ENCODE results near the gene ZSWIM6. TPM values are rescaled to one million over a fixed set of nuclear protein-coding genes. Genes with fewer than 3 reads are reported as not detected.

Gene ZSWIM6
- total RNA-seq, 1 experiment from 2014 or later: 0.68 TPM

DNA sequence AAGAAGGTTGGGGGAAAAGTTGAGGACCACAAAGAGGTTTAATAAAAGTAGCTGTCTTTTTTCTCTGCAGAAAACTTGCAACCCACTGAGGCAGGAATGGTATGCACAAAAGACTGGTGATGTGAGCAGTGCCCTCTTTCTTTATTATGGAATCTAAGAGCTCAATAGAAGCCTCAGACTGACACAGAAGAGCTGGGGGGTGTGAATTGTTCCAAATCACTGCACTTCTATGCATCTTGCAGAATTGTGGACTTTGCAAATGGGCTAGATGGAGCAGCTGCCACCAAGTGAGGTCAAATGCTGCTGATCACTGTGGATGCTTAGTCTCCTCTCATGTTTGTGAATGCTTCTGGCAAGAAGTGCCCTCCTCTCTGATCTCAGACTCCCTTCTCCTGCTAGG, 227.1 kb downstream of the ZSWIM6 start:
- in situ Hi-C loops (cut with HindIII; ENCODE audit: low sequenced_read_pairs): no loop called here
- DNase-seq (ENCODE audit: low spot score): no peak

DNA sequence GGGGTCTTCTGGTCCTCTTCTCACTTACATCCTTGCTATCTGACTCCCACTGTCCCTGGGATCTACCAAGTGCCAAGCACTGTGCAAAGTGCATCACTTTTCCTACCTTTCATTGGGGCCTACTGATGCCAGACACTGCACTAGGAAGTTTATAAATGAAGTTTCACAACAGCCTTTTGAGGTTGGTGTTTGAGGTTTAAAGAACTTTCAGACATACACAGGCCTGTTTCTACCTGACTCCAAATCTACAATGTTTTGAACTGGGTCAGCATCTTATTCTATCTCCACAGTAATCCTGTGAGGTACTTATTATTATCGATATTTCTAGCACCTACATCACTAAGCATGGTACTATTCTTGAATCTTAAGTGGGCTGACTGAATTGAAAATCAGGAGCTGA, 227.7 kb downstream of the ZSWIM6 start:
- in situ Hi-C loops (cut with HindIII; ENCODE audit: low sequenced_read_pairs): no loop called here
- DNase-seq (ENCODE audit: low spot score): no peak

DNA sequence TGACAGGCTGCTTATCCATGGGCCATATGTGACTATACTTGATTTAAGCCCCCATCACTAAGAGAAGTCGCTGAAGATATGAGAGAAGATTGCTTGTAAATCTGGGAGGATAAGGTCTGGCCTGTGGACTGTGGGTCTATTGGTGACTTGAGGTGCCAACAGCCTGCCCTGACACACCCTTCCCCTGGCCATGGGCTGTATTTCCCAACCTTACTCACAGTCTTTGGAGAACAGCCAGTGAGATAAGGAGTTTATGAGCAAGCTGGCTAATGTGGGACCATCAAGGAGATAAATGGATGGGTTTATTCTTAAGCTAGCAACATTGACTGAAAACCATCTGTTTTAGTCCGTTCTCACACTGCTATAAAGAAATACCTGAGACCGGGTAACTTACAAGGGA, 231.3 kb downstream of the ZSWIM6 start:
- DNase-seq (ENCODE audit: low spot score): no peak
- in situ Hi-C loops (cut with HindIII; ENCODE audit: low sequenced_read_pairs): no loop called here

DNA sequence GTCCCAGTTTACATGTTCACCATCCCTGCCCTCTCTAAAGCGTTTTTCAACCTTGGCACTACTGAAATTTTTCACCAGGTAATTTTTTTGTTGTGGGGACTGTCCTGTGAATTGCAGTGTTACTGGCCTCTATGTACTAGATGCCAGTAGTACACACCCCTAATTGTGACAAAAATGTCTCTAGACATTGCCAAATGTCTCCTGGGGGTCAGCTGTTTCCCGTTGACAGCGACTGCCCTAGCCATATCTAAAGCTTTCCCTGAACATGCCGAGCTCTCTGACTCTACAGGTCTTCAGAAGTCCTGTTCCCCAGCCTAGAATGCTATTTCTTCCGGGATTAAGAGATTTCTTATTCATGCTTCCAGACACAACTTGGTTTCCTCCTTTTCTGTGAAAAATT, 235.3 kb downstream of the ZSWIM6 start:
- DNase-seq (ENCODE audit: low spot score): no peak
- in situ Hi-C loops (cut with HindIII; ENCODE audit: low sequenced_read_pairs): no loop called here

GRCh38 chr5:61569353-61569752, 237.3 kb downstream of the ZSWIM6 start:
- in situ Hi-C loops (cut with HindIII; ENCODE audit: low sequenced_read_pairs): no loop called here
- no peak for DNase-seq (ENCODE audit: low spot score)

GRCh38 chr5:61570767-61571166, 238.7 kb downstream of the ZSWIM6 start:
- in situ Hi-C loops (cut with HindIII; ENCODE audit: low sequenced_read_pairs): no loop called here
- DNase-seq (ENCODE audit: low spot score): no peak

DNA sequence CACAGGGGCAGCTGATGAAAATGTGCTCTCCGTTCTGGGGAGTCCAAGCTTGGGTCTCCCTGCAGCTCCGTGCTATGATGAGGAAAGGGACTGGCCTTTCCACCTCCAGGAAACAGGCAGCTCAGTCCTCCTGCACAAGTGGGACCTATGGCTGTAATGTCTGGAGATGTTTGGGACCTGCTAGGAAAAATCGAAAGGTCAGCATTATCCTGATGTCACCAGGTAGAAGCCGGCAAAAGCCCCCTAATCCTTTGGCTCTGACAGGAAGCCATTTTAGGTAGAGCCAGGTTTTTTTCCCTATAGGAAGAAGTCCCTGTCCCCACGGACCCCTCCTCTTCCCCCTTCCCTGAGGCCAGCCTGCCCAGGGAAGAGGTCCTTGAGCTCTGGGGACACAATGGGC, 240.9 kb downstream of the ZSWIM6 start:
- in situ Hi-C loops (cut with HindIII; ENCODE audit: low sequenced_read_pairs): no loop called here
- no peak for DNase-seq (ENCODE audit: low spot score)

DNA sequence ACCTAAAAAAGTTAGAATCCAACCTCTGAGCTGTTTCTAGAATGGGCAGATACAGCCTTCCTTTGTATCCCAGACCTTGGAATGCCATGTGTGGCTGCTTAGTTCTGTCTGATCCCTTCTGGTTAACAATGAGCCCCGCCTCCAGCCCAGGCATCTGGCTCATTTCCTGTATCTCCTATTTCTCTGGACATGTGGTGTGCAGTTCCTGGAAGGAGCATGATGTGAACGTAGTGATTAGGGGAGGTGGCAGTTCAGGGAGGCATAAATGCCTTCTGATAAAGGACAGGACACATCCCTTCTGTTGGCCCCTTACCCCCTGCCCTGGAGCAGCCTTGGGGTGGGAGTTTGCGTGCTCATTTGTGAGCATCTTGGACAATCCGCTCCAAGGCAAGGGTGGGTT, 243.0 kb downstream of the ZSWIM6 start:
- in situ Hi-C loops (cut with HindIII; ENCODE audit: low sequenced_read_pairs): no loop called here
- DNase-seq (ENCODE audit: low spot score): no peak

DNA sequence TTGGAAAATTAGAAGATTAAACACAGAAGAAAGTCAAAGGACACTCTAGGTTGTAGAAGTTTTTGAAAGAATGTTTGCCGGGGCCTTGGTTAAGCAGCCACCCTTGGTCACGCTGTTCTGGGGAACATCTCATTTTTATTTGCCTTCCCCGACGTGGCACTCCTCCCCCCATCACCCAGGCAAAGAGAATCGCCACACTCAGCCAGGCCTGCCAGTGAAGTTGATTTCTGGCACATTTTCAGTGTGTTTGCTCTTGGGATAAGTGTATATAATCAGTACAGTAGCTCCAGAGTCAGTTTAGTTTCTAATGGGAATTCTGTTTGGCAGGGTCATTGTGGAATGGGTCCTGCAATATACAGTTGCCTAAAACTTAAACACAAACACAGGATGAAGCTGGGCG, 243.5 kb downstream of the ZSWIM6 start:
- in situ Hi-C loops (cut with HindIII; ENCODE audit: low sequenced_read_pairs): no loop called here
- DNase-seq (ENCODE audit: low spot score): no peak

DNA sequence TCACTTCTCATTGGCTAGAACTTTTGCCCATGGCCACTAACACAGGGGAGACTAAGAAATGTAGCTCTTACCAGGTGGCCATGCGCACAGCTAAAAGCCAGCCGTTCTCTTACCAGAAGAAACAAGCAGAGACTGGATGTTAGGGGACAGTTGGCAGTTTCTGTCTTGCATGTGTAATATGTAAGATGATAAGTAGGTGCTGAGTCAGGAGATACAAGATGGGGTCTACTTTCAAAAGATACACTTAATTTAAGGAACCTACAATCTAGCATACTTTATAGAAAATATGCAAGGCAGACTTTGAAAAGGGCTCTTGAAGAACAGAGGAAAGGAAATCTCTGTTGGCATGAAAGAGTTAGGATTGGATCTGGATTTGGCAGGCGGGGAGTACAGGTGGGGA, 244.5 kb downstream of the ZSWIM6 start:
- in situ Hi-C loops (cut with HindIII; ENCODE audit: low sequenced_read_pairs): no loop called here
- DNase-seq (ENCODE audit: low spot score): no peak

DNA sequence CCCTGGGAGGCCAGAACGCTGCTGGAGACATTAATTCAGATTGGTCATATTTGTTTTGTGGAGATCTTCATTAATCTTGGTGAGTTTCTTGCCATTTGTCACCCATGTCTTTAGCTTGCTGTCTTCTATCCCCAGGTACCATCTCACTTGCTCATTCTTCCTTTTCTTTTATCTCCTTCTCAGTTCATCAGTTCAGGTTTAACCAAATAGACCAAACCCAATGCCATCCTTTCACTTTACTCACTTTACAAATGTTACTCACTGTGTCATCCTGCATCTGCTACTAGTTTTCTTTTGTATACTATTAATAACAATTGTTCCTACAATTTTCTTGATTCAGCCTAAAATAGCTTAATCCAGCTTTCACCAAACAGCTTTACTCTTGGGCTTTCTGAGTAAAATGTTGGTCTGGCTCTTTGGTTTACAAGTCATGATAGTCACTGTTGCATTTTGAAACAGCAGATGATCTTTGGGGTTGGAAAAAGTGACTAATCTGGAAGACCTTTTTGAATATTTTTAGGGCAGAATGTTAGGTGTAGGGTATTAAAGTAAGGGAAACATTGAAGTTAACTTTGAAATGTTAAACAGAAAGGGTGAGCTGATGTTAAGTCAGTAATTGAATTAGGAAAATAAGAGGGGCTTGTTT, 246.9 kb downstream of the ZSWIM6 start:
- DNase-seq (ENCODE audit: low spot score): no peak
- in situ Hi-C loops (cut with HindIII; ENCODE audit: low sequenced_read_pairs): no loop called here

DNA sequence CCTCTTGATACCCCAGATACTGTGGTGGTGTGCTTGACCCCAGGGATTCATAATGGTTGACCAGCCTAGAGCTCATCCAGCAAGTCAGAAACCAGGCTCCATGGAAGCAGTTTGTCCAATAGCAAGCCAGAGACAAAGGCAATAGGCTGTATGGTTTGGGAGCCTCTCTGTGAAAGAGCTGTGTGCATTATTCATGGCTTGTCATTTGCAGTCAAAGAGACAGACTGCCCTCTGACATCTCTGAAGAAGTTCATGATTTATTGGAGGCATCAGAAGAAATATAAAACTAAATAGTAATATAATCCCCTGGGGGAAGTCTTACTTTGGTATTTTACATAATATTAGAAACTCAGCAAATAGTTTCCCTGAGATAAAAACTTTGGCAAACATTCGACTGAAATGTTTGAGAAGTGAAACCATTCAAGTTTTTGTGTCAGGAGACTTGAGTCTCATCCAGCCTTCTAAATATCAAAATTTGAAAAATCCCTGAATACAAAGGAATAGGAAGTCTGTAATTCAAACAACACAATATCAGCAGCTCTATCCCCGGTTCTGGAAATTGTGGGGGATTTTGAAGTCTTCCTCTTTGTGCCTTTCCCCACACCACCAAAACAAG, 250.3 kb downstream of the ZSWIM6 start:
- DNase-seq (ENCODE audit: low spot score): no peak
- in situ Hi-C loops (cut with HindIII; ENCODE audit: low sequenced_read_pairs): no loop called here

DNA sequence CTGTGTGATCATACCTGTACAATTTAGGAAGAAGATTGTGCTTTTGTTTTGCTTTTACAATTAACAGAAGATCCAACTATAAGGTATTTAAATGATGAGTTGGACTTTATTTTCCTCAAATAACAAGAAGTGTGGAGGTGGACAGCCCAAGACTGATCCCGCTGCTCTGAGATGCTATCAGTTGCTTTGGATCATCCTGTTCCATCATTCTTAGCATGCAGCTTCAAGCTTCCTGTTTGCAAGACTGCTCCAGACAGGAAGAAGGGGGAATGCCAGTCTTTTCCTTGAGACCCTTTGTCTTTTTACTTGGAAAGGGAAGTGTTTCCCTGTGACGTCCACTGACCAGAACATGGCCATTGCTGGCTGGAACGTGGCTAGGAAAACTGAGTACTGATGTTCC, 250.8 kb downstream of the ZSWIM6 start:
- in situ Hi-C loops (cut with HindIII; ENCODE audit: low sequenced_read_pairs): no loop called here
- DNase-seq (ENCODE audit: low spot score): no peak

- in situ Hi-C loops (cut with HindIII; ENCODE audit: low sequenced_read_pairs): no loop called here
These were observed 254.3 kb downstream of the ZSWIM6 start for GRCh38 chr5:61586096-61587084.

GRCh38 chr5:61587125-61587524, 255.1 kb downstream of the ZSWIM6 start:
- in situ Hi-C loops (cut with HindIII; ENCODE audit: low sequenced_read_pairs): no loop called here
- no peak for DNase-seq (ENCODE audit: low spot score)

More at GRCh38 chr5:61586096-61587084, 254.3 kb downstream of the ZSWIM6 start:
- peak; percentile 60 for DNase-seq (ENCODE audit: low spot score)

DNA sequence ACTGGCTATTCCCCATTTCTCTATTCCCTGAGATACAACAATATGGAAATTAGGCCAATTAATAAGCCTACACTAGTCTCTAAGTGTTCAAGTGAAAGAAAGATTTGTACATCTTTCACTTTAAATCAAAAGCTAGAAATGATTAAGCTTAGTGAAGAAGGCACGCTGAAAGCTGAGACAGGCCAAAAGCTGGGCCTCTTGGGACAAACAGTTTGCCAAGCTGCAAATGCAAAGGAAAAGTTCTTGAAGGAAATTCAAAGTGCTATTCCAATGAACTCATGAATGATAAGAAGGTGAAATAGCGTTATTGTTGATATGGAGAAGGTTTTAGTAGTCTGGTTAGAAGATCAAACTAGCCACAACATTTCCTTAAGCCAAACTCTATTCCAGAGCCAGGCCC, 256.2 kb downstream of the ZSWIM6 start:
- no peak for DNase-seq (ENCODE audit: low spot score)
- in situ Hi-C loops (cut with HindIII; ENCODE audit: low sequenced_read_pairs): no loop called here

DNA sequence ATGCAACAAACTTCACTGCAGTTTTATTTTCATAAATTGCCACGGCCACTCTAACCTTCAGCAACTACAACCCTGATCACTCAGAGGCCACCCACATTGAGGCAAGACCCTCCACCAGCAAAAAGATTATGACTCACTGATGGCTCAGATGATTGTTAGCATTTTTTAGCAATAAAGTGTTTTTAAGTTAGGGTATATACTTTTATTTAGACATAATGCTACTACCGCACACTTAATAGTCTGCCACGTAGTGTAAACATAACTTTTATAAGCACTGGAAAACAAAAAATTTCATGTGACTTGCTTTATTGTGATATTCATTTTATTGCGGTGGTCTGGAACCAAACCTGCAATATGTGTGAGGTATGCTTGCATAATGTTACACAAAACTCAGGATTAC, 257.9 kb downstream of the ZSWIM6 start:
- in situ Hi-C loops (cut with HindIII; ENCODE audit: low sequenced_read_pairs): no loop called here
- DNase-seq (ENCODE audit: low spot score): no peak

- in situ Hi-C loops (cut with HindIII; ENCODE audit: low sequenced_read_pairs): no loop called here
- no peak for DNase-seq (ENCODE audit: low spot score)
These were observed 258.4 kb downstream of the ZSWIM6 start for GRCh38 chr5:61590473-61590872.

DNA sequence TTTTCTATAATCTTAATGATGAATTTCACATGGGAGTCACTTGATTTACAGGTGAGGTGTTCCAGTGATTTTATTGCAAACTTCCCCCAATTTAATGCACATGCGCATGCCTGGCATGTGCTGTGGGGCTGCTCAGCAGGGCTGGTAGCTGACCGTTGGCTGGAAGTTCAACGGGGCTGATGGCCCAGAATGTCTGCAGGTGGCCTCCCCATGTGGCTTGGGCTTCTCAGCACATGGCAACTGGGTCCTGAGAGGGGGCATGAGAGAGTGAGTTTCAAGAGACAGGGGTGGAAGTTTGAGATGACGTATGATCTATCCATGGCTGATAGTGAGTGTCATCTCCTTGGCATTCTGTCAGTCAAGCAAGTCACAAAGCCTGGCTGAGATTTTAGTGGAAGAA, 259.8 kb downstream of the ZSWIM6 start:
- in situ Hi-C loops (cut with HindIII; ENCODE audit: low sequenced_read_pairs): no loop called here
- DNase-seq (ENCODE audit: low spot score): no peak

GRCh38 chr5:61595426-61595825, 263.4 kb downstream of the ZSWIM6 start:
- in situ Hi-C loops (cut with HindIII; ENCODE audit: low sequenced_read_pairs): no loop called here
- no peak for DNase-seq (ENCODE audit: low spot score)
